SJSA1 (cell line): ENCODE data around the gene TESMIN. TPM values are rescaled to one million over a fixed set of nuclear protein-coding genes. Genes with fewer than 3 reads are reported as not detected.

Experiments used
- DNase-seq, 2 experiments: peaks; one replicate each; pipeline ENCODE4 v3.0.0-alpha.2; 2015 to 2020; ENCODE audit warnings: low spot score in 2 of 2, low read depth in 1 of 2
- H3K27ac ChIP-seq: fragments of 250-450 bp; sonication (Bioruptor Pico); 2 replicates; pipeline ENCODE4 v1.5.1; 2020; ENCODE audit warnings: mild to moderate bottlenecking, moderate library complexity
- H3K27me3 ChIP-seq: fragments of 250-450 bp; sonication (Bioruptor Pico); replicated peaks from 2 replicates; pipeline ENCODE4 v1.5.1; 2020; ENCODE audit warnings: mild to moderate bottlenecking, moderate library complexity
- H3K36me3 ChIP-seq: fragments of 250-450 bp; sonication (Bioruptor Pico); 2 replicates; pipeline ENCODE4 v1.5.1; 2020; ENCODE audit warnings: mild to moderate bottlenecking
- H3K4me1 ChIP-seq: fragments of 250-450 bp; sonication (Bioruptor Pico); replicated peaks from 2 replicates; pipeline ENCODE4 v1.6.1; 2021; ENCODE audit warnings: mild to moderate bottlenecking
- H3K4me3 ChIP-seq: fragments of 250-450 bp; sonication (Bioruptor Pico); 2 replicates; pipeline ENCODE4 v1.5.1; 2020; ENCODE audit warnings: mild to moderate bottlenecking
- H3K9me3 ChIP-seq: fragments of 250-450 bp; sonication (Bioruptor Pico); replicated peaks from 2 replicates; pipeline ENCODE4 v1.5.1; 2020; ENCODE audit warnings: mild to moderate bottlenecking
- total RNA-seq: library from RNA; depleted of rRNA; stranded (reverse); fragments of >200 nt; shearing (Covaris generic); gene quantifications from 2 replicates; pipeline ENCODE4 v1.2.3, GENCODE V29; 2014; rRNA removed

The TESMIN gene, protein sequence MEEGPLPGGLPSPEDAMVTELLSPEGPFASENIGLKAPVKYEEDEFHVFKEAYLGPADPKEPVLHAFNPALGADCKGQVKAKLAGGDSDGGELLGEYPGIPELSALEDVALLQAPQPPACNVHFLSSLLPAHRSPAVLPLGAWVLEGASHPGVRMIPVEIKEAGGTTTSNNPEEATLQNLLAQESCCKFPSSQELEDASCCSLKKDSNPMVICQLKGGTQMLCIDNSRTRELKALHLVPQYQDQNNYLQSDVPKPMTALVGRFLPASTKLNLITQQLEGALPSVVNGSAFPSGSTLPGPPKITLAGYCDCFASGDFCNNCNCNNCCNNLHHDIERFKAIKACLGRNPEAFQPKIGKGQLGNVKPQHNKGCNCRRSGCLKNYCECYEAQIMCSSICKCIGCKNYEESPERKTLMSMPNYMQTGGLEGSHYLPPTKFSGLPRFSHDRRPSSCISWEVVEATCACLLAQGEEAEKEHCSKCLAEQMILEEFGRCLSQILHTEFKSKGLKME
- 5.0 and 6.7 TPM in 2 replicates for total RNA-seq

DNA sequence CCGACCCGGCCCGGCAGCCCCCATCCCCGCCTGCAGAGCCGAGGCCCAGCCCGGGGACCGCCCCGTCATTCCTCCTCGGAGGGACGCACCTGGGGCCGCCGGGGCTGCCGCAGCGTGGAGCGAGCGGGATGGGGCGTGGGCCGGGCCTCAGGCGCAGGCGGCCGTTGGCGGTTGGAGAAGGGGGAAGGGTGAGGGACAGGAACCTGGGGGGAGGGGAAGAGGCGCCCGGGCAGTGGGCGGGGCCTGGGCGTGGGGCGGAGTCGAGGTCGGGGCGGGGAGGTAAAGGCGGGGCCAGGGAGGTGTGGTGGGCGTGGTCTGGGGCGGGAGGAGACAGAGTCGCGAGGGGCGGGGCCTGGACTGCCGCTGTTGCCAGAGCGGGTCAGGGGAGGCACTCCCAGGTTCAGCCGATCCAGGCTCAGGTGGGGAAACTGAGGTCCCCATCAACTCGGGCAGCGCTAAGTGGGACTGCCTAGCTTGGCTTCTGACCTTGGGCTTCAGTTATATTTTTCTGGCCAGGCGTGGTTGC is at the start of gene TESMIN:
TESMIN (minus strand) TSS at position 190 of the 526 bp plus-strand sequence. CDS start 860 bp downstream, outside the sequence.
- peaks cover 12% of the 10 kb centered on the region for H3K4me1 ChIP-seq
- peak; percentile 70 to 99 for DNase-seq
- H3K27me3 ChIP-seq = no peaks in the 10 kb centered on the region
- H3K27ac ChIP-seq = peak within 1 kb of the TSS; percentile 88
- peak within 1 kb of the TSS; percentile 54 for H3K4me3 ChIP-seq
- no peaks in the 10 kb centered on the region for H3K9me3 ChIP-seq
- H3K36me3 ChIP-seq = peaks cover 13% of the 10 kb centered on the region

DNA sequence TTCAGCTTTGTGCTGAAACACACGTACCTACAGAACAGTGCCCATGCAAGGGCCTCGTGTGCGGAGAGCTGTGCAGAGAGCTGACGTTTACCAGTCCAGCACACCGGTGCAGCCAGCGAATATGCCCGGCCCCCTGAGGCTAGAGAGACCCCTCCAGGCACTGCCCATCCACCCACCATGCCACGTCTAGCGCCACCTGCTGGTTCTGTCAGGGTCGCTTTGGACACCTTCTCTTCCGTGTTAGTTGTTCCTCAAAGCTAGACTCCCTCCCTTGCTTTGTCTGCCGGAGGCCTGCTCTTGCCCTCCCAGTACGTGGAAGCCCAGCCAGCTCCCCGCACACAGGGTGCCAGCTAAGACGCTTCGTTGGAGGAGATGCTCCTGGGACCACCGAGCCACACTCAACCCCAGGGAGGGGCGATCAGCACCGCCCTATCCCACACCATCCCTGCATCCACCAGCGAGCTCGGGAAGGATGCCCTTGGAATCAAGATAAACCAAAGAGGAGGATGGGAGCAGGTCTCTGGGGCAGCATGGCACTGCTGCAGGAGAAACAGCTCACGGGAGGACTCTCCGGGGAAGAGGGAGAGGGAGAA is 47.0 kb upstream of the TESMIN start:
- DNase-seq = peak in 1 of 2 experiments; percentile 33
- Histone ChIP-seq H3K4me1 (no peaks in the 10 kb centered on the region), H3K9me3 (no peaks in the 10 kb centered on the region), H3K27ac (no peak overlapping the region), H3K4me3 (no peak overlapping the region), H3K27me3 (no peaks in the 10 kb centered on the region), H3K36me3 (peaks cover 89% of the 10 kb centered on the region)

DNA sequence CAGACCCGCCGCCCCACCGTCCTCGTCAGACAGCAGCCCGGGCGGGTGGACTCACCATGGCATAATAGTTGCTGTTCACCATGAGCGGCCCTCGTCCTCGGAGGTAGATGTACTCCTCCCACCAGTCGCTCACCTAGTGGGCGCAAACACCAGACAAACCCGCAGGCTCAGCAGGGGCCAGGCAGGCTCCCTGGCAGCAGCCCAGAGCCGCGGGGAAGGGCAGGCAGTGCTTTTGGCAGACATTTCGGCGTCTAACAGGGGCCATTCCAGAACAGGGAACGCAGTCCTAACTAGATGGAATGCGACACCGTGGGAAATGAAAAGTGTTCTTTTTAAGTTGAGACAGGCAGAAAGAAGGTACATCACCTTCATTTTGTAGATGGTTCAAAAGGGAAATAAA is 45.5 kb upstream of the TESMIN start:
- H3K27me3 ChIP-seq = no peaks in the 10 kb centered on the region
- H3K9me3 ChIP-seq = no peaks in the 10 kb centered on the region
- H3K36me3 ChIP-seq = peaks cover 90% of the 10 kb centered on the region
- no peak overlapping the region for H3K4me3 ChIP-seq
- no peaks in the 10 kb centered on the region for H3K4me1 ChIP-seq
- no peak overlapping the region for H3K27ac ChIP-seq
- DNase-seq = no peak

DNA sequence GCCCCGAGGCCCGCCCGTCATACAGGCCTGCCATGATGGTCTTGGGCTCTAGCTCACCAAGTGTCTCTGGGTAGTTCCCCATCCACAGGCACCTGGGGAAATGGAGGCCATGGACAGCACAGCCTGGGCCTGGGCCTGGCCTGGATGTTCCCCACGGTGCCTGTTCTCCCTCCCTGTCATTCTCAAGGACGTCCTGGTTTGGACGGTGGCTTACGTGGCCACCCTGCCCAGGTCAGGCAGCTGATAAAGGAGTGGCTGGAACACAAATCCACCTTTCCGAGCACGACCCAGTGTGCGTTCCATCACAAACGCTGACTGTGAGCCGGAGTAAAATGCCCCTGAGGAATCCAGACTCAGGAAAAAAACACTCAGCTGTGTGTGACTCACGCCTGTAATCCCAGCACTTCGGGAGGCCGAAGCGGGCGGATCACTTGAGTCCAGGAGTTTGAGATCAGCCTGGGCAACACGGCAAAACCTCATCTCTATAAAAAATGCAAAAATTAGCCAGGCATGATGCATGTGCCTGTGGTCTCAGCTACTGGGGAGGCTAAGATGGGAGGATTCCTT is 41.2 kb upstream of the TESMIN start:
- H3K27me3 ChIP-seq = no peaks in the 10 kb centered on the region
- no peaks in the 10 kb centered on the region for H3K4me1 ChIP-seq
- peaks cover 78% of the 10 kb centered on the region for H3K36me3 ChIP-seq
- H3K4me3 ChIP-seq = no peak overlapping the region
- no peaks in the 10 kb centered on the region for H3K9me3 ChIP-seq
- DNase-seq = peak in 1 of 2 experiments; percentile 47
- no peak overlapping the region for H3K27ac ChIP-seq

DNA sequence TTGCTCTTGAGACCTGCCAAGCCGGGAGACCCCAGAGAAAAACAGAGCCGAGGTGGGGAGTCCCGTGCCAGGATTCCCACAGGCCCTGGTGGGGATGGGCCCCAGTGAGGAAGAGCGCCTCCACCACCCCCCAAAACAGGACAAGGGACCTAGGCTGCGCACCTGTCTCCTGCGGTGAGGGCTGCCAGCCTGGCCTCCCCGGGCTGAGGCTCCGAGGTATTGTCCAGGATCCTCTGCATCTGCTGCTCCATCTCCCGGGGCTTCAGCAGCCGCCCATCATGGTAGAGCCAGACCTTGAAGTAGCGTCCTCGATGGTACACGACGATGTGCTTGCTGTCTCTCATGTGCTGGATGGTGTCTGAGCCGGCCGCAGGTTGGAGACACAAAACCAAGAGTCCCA is 33.3 kb upstream of the TESMIN start:
- no peak for DNase-seq
- H3K36me3 ChIP-seq = peaks cover 78% of the 10 kb centered on the region
- H3K9me3 ChIP-seq = no peaks in the 10 kb centered on the region
- no peak overlapping the region for H3K4me3 ChIP-seq
- H3K27ac ChIP-seq = no peak overlapping the region
- no peaks in the 10 kb centered on the region for H3K4me1 ChIP-seq
- no peaks in the 10 kb centered on the region for H3K27me3 ChIP-seq

DNA sequence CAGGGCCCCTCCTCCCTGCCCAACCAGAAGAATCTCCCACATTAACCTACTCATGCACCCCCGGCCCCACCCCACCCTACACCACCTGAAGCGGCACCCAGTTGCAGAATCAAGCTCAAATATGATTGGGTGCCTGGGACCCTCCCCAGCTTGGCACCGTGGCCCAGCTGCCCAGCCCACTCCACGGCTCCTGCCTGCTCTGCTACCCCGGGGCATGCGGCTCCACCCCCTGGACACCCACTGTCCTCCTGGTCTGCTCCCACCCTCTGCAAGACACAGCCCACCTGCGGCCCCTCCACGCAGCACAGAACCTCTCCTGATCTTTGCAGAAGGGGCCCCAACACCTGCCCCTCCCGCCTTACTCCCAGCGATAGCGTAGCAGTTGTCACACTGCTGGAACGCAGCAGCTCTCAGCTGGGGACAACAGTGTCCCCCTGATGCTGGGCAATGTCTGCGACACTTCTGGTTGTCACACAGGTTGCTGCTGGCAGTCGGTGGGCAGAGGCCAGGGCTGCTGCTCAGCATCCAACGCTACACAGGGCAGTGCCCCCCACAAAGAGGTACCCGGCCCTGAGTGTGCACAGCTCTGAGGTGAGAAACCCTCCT is 32.0 kb upstream of the TESMIN start:
- Histone ChIP-seq H3K9me3 (no peaks in the 10 kb centered on the region), H3K36me3 (peaks cover 85% of the 10 kb centered on the region), H3K4me1 (no peaks in the 10 kb centered on the region), H3K27me3 (no peaks in the 10 kb centered on the region), H3K4me3 (no peak overlapping the region), H3K27ac (no peak overlapping the region)
- DNase-seq = no peak

DNA sequence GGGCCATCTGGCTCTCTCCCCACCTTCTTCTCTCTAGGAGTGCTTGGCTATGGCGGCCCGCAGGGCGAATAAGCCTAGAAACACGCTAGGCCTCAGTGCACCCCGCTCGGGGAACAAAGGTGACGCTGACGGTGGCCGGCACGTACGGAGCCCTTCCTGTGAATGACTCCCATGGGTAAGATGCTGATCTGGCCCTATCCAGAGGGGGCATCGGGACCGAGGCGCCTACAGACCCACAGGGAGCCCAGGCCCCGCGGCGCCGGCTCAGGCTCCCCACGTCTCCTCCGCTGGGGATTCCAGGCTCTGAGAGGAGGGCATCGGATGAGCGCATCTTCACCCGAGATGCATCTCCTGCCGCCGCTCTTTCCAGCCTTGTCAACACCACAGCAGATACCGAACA is 31.4 kb upstream of the TESMIN start:
- Histone ChIP-seq H3K4me3 (no peak overlapping the region), H3K9me3 (no peaks in the 10 kb centered on the region), H3K36me3 (peaks cover 85% of the 10 kb centered on the region), H3K27ac (no peak overlapping the region), H3K27me3 (no peaks in the 10 kb centered on the region), H3K4me1 (no peaks in the 10 kb centered on the region)
- no peak for DNase-seq

DNA sequence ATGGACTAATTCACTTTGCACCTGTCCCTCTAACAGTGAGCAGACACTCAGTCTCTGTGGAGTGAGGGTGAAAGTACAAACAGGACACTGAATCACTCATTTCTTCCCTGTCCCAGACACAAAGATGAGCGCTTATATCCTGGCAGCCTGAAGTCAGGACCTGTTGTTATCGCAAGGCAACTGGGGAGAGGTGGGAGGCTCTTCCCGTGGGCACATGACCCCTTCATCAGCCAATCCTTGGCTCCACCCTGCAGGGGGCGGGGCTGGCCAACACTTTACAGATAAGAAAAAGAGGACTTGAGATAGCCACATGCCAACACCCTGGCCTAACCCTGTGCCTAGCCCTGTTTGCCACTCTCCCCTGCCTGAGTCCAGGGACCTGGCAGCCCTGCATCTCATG is 29.5 kb upstream of the TESMIN start:
- Histone ChIP-seq H3K9me3 (no peaks in the 10 kb centered on the region), H3K36me3 (peaks cover 92% of the 10 kb centered on the region), H3K27me3 (no peaks in the 10 kb centered on the region), H3K4me1 (peaks cover 7% of the 10 kb centered on the region; the same call in 1 of the 2 replicates), H3K27ac (no peak overlapping the region), H3K4me3 (no peak overlapping the region)
- DNase-seq = no peak

DNA sequence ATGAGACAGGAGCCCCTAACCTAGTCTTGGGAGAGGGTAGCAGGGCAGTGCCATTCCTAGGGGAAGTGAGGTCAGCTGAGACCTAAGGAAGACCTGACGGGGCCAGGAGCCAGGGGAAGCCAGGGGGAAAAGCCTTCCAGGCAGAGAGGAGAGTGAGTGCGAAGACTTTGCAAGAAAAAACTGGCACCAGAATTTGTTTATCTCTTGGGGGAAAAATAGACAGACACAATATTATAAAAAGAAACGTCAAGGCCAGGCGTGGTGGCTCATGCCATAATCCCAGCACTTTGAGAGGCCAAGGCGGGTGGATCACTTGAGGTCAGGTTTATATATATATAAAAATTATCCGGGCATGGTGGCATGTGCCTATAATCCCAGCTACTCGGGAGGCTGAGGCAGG is 26.9 kb upstream of the TESMIN start:
- Histone ChIP-seq H3K36me3 (peaks cover 95% of the 10 kb centered on the region), H3K4me1 (peaks cover 7% of the 10 kb centered on the region; the same call in 1 of the 2 replicates), H3K4me3 (no peak overlapping the region), H3K27ac (no peak overlapping the region), H3K27me3 (no peaks in the 10 kb centered on the region), H3K9me3 (no peaks in the 10 kb centered on the region)
- no peak for DNase-seq

DNA sequence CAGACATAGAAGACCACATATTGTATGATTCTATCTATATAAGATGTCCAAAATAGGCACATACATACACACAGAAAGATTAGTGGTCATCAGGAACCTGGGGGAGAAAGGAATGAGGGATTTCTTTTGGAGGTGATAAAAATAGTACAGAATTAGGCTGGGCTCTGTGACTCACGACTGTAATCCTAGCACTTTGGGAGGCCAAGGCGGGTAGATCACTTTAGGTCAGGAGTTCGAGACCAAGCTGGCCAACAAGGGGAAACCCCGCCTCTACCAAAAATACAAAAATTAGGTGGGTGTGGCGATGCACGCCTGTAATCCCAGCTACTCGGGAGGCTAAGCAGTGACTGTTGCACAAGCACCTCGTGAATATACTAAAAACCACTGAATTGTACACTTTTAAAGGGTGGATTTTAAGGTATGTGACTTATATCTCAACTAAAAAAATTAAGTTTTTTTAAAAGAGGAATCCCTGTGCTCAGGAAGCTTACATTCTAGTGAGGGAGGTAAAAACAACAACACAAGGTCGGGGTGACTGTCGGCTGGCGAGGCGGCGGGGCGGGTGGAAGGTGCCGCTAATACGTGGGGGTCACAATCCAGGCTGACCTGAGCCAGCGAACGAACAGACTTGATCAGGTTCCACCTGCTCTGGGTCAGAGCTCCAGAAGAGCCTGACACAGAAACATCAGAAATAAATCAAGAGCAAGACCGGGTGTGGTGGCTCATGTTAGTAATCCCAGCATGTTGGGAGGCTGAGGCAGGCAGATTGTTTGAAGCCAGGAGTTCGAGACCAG is 25.3 kb upstream of the TESMIN start:
- Histone ChIP-seq H3K4me1 (peaks cover 7% of the 10 kb centered on the region; the same call in 1 of the 2 replicates), H3K4me3 (no peak overlapping the region), H3K36me3 (peaks cover 95% of the 10 kb centered on the region), H3K27ac (no peak overlapping the region), H3K9me3 (no peaks in the 10 kb centered on the region), H3K27me3 (no peaks in the 10 kb centered on the region)
- no peak for DNase-seq

DNA sequence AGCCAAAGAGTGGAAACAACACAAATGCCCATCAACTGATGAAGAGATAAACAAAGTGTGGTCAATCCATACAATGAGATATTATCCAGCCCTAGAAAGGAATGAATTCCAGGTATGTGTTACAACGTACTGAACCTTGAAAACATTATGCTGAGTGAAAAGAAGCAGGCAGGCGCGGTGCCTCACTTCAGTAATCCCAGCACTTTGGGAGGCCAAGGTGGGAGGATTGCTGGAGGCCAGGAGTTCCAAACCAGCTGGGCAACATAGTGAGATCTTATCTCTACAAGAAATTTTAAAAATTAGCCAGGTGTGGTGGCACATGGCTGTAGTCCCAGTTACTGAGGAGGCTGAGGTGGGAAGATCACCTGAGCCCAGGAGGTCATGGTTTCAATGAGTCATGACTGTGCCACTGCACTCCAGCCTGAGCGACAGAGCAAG is 24.6 kb upstream of the TESMIN start:
- no peaks in the 10 kb centered on the region for H3K27me3 ChIP-seq
- peaks cover 95% of the 10 kb centered on the region for H3K36me3 ChIP-seq
- no peak for DNase-seq
- H3K4me1 ChIP-seq = peaks cover 7% of the 10 kb centered on the region; the same call in 1 of the 2 replicates
- H3K27ac ChIP-seq = no peak overlapping the region
- no peaks in the 10 kb centered on the region for H3K9me3 ChIP-seq
- H3K4me3 ChIP-seq = no peak overlapping the region

DNA sequence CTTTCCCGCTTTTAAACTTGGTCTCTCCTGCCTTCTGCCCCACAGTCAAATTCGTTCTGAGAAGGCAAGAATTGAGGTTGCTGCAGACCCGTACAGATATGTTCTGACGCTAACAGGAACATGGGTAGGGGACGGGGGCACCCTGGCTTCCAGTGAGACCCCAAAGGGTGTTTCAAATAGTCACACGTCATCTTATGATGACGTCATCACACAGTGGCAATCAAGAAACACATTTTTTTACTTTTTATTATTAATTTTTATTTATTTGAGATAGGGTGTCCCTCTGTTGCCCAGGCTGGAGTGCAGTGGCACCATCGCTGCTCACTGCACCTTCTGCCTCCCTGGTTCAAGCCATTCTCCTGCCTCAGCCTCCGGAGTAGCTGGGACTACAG is 22.9 kb upstream of the TESMIN start:
- H3K4me1 ChIP-seq = peaks cover 7% of the 10 kb centered on the region; the same call in 1 of the 2 replicates
- DNase-seq = no peak
- no peaks in the 10 kb centered on the region for H3K27me3 ChIP-seq
- no peaks in the 10 kb centered on the region for H3K9me3 ChIP-seq
- no peak overlapping the region for H3K4me3 ChIP-seq
- peaks cover 97% of the 10 kb centered on the region for H3K36me3 ChIP-seq
- no peak overlapping the region for H3K27ac ChIP-seq
